H9 (cell line): Measurements from ENCODE around the gene HEATR1. TPM values are rescaled to one million over a fixed set of nuclear protein-coding genes. Genes with fewer than 3 reads are reported as not detected.

ENCODE experiments used
- DNase-seq: peaks from one replicate; pipeline ENCODE4 v3.0.0-alpha.2; 2017
- H2AFZ ChIP-seq: one replicate; pipeline ENCODE4 v1.6.1; 2013; ENCODE audit warnings: mild to moderate bottlenecking, low read length, control low read depth, moderate library complexity
- H2AK5ac ChIP-seq: 2 replicates; pipeline ENCODE4 v1.6.1; 2013; ENCODE audit warnings: low read length, control low read depth, mixed read lengths; ENCODE audit not compliant: insufficient read length
- H2BK120ac ChIP-seq: one replicate; pipeline ENCODE4 v1.6.1; 2013; ENCODE audit warnings: low read depth, mild to moderate bottlenecking, low read length, control low read depth, inconsistent platforms; ENCODE audit not compliant: poor library complexity, severe bottlenecking
- H2BK12ac ChIP-seq: 2 replicates; pipeline ENCODE4 v1.6.1; 2013; ENCODE audit warnings: low read length, control low read depth, mixed read lengths, low read depth; ENCODE audit not compliant: insufficient read length
- H2BK15ac ChIP-seq: 2 replicates; pipeline ENCODE4 v1.6.1; 2013; ENCODE audit warnings: low read depth, low read length, control low read depth
- H2BK20ac ChIP-seq: one replicate; pipeline ENCODE4 v1.6.1; 2013; ENCODE audit warnings: low read depth, mild to moderate bottlenecking, low read length, control low read depth, inconsistent platforms; ENCODE audit not compliant: poor library complexity, severe bottlenecking
- H2BK5ac ChIP-seq: 2 replicates; pipeline ENCODE4 v1.6.1; 2013; ENCODE audit warnings: low read length, control low read depth, mixed read lengths; ENCODE audit not compliant: insufficient read length
- H3K14ac ChIP-seq: 2 replicates; pipeline ENCODE4 v1.6.1; 2013; ENCODE audit warnings: low read length, control low read depth; ENCODE audit not compliant: insufficient read depth
- H3K18ac ChIP-seq: 2 replicates; pipeline ENCODE4 v1.6.1; 2013; ENCODE audit warnings: low read depth, mild to moderate bottlenecking, mixed read lengths, low read length, control low read depth; ENCODE audit not compliant: insufficient read length
- H3K23ac ChIP-seq: 2 replicates; pipeline ENCODE4 v1.6.1; 2013; ENCODE audit warnings: low read length, control low read depth, mixed read lengths, low read depth; ENCODE audit not compliant: insufficient read length
- H3K23me2 ChIP-seq: 2 replicates; pipeline ENCODE4 v1.6.1; 2013; ENCODE audit warnings: low read depth, mild to moderate bottlenecking, mixed read lengths, low read length, control low read depth; ENCODE audit not compliant: insufficient read length, poor library complexity, severe bottlenecking
- H3K27ac ChIP-seq: 2 replicates; pipeline ENCODE4 v1.5.1; 2013; ENCODE audit warnings: low read length, control low read depth, mixed read lengths, low read depth; ENCODE audit not compliant: insufficient read length
- H3K27me3 ChIP-seq: 2 replicates; pipeline ENCODE4 v1.6.1; 2013; ENCODE audit warnings: low read length, control low read depth, inconsistent platforms; ENCODE audit not compliant: insufficient read depth
- H3K4ac ChIP-seq: 2 replicates; pipeline ENCODE4 v1.6.1; 2013; ENCODE audit warnings: low read depth, mild to moderate bottlenecking, control low read depth, inconsistent platforms, low read length, moderate library complexity
- H3K4me1 ChIP-seq: 2 replicates; pipeline ENCODE4 v1.6.1; 2013; ENCODE audit warnings: low read length, control low read depth, inconsistent platforms; ENCODE audit not compliant: insufficient read depth
- H3K4me2 ChIP-seq: 2 replicates; pipeline ENCODE4 v1.6.1; 2013; ENCODE audit warnings: low read length, control low read depth, mixed read lengths; ENCODE audit not compliant: insufficient read length, insufficient read depth
- H3K56ac ChIP-seq: 2 replicates; pipeline ENCODE4 v1.6.1; 2013; ENCODE audit warnings: low read depth, mild to moderate bottlenecking, mixed read lengths, low read length, control low read depth; ENCODE audit not compliant: insufficient read length
- H3K79me1 ChIP-seq: 2 replicates; pipeline ENCODE4 v1.6.1; 2013; ENCODE audit warnings: low read depth, mild to moderate bottlenecking, moderate library complexity, low read length, control low read depth, inconsistent platforms; ENCODE audit not compliant: insufficient read depth, poor library complexity, severe bottlenecking
- H3K79me2 ChIP-seq: 2 replicates; pipeline ENCODE4 v1.6.1; 2013; ENCODE audit warnings: low read length, control low read depth, inconsistent platforms; ENCODE audit not compliant: insufficient read depth
- H3K9ac ChIP-seq: 2 replicates; pipeline ENCODE4 v1.6.1; 2013; ENCODE audit warnings: low read length, control low read depth, mixed read lengths; ENCODE audit not compliant: insufficient read length; ENCODE audit errors: extremely low read depth
- H3K9me3 ChIP-seq: one replicate; pipeline ENCODE4 v1.6.1; 2013; ENCODE audit warnings: low read depth, low read length, inconsistent platforms; ENCODE audit not compliant: control insufficient read depth
- H3T11ph ChIP-seq: one replicate; pipeline ENCODE4 v1.6.1; 2013; ENCODE audit warnings: mild to moderate bottlenecking, low read length, control low read depth, inconsistent platforms
- H4K20me1 ChIP-seq: one replicate; pipeline ENCODE4 v1.6.1; 2013; ENCODE audit not compliant: control insufficient read depth, insufficient read length, insufficient read depth
- H4K5ac ChIP-seq: 2 replicates; pipeline ENCODE4 v1.6.1; 2013; ENCODE audit warnings: low read depth, mild to moderate bottlenecking, mixed read lengths, low read length, control low read depth; ENCODE audit not compliant: insufficient read length
- H4K8ac ChIP-seq: replicated peaks from 2 replicates; pipeline ENCODE4 v1.6.1; 2013; ENCODE audit warnings: low read length, control low read depth, mixed read lengths, low read depth; ENCODE audit not compliant: insufficient read length
- H4K91ac ChIP-seq: 2 replicates; pipeline ENCODE4 v1.6.1; 2013; ENCODE audit warnings: low read depth, mild to moderate bottlenecking, moderate library complexity, mixed read lengths, low read length, control low read depth; ENCODE audit not compliant: insufficient read length
- H3K27ac Mint-ChIP-seq, 3 experiments: 2 replicates in 2 of 3; 3 replicates in 1 of 3; pipeline ENCODE4 v1.8.0; 2020 to 2021; ENCODE audit warnings: mixed read lengths in 3 of 3, mild to moderate bottlenecking in 1 of 3, moderate library complexity in 1 of 3
- H3K27me3 Mint-ChIP-seq: 2 replicates; pipeline ENCODE4 v1.8.0; 2021; ENCODE audit warnings: low read depth, mild to moderate bottlenecking, moderate library complexity, mixed read lengths
- H3K36me3 Mint-ChIP-seq, 3 experiments: 2 replicates in 2 of 3; 3 replicates in 1 of 3; pipeline ENCODE4 v1.8.0; 2020 to 2021; ENCODE audit warnings: low read depth in 3 of 3, mixed read lengths in 3 of 3; ENCODE audit not compliant: insufficient read depth in 1 of 3
- H3K4me1 Mint-ChIP-seq, 2 experiments: 2 replicates each; pipeline ENCODE4 v1.8.0; 2020; ENCODE audit warnings: mixed read lengths in 2 of 2
- H3K4me3 Mint-ChIP-seq, 2 experiments: 2 replicates in 1 of 2; 3 replicates in 1 of 2; pipeline ENCODE4 v1.8.0; 2020 to 2021; ENCODE audit warnings: mild to moderate bottlenecking in 2 of 2, mixed read lengths in 2 of 2, moderate library complexity in 1 of 2
- H3K9me3 Mint-ChIP-seq, 2 experiments: 2 replicates in 1 of 2; 3 replicates in 1 of 2; pipeline ENCODE4 v1.8.0; 2020; ENCODE audit warnings: mild to moderate bottlenecking in 2 of 2, mixed read lengths in 2 of 2, moderate library complexity in 1 of 2
- WGBS: extraction: QIAGEN DNeasy Blood & Tissue Kit; methylation state at CpG from one replicate; pipeline ENCODE4 v1.1.7; 2013; ENCODE audit warnings: missing lambda C conversion rate, low lambda C conversion rate, mixed read lengths; ENCODE audit not compliant: insufficient read length; ENCODE audit errors: extremely low coverage; 5-methylcytosine and 5-hydroxymethylcytosine counted together
- total RNA-seq: library from RNA; stranded (reverse); gene quantifications from 2 replicates; pipeline ENCODE4 v1.2.1, GENCODE V29; 2021
- TF ChIP-seq, protein P1 (sequence below): fragments of 200-600 bp; sonication (generic); conservative IDR thresholded peaks from 3 replicates; pipeline ENCODE4 v1.8.0; 2021; ENCODE audit warnings: antibody characterized with exemption, mild to moderate bottlenecking

Gene HEATR1
- total RNA-seq, 1 experiment from 2014 or later: 88.2 TPM

DNA sequence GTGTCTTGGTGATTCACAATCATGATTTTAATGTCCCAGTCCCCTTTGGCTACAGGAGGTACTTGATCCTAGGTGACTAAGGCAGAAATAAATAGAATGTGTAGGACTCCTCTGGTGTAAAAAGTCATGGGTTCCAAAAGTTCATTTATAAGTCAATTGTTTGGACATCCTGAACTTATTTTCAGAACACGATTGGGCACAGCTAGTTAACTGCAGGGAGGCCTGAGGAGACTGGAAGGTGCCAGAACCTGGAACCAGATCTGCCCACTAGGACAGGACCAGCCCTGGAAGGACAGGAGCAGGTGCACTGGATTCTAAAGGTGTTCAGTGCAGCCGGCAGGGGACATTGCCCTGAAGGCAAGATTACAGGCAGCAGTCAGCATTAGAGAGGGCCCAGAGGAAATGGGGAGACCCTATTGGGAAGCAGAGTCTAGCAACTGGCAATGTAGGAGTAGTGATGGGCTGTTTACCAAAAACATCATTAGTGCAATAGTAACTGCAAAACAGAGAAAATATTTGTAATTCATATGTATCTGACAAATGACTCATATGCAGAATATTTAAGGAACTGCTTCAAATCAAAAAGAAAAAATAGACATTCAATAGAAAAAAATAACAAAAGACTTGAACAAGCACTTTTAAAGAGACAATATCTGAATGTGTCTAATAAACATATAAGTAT, 23.6 kb upstream of the HEATR1 start:
- Histone ChIP-seq H3K79me1 (no peaks in the 10 kb centered on the region), H3K79me2 (no peaks in the 10 kb centered on the region), H3K18ac (no peak overlapping the region), H4K91ac (no peak overlapping the region), H3K27ac (no peak overlapping the region), H4K5ac (no peak overlapping the region), H2BK5ac (no peak overlapping the region), H3T11ph (no peak overlapping the region), H3K4me2 (no peak overlapping the region), H3K56ac (no peak overlapping the region), H3K23me2 (no peaks in the 10 kb centered on the region), H3K14ac (no peak overlapping the region), H4K8ac (no peak overlapping the region), H2BK15ac (no peak overlapping the region), H2AK5ac (no peak overlapping the region), H3K27me3 (no peaks in the 10 kb centered on the region), H2AFZ (no peak overlapping the region), H3K4ac (no peak overlapping the region), H3K23ac (no peak overlapping the region), H3K9me3 (peaks cover 4% of the 10 kb centered on the region), H2BK120ac (no peak overlapping the region), H3K9ac (no peak overlapping the region), H2BK20ac (no peak overlapping the region), H4K20me1 (no peaks in the 10 kb centered on the region), H2BK12ac (no peak overlapping the region), H3K4me1 (no peaks in the 10 kb centered on the region)
- WGBS: no CpG with 5 or more reads among the region's 2 CpGs
- TF ChIP-seq, protein P1, sequence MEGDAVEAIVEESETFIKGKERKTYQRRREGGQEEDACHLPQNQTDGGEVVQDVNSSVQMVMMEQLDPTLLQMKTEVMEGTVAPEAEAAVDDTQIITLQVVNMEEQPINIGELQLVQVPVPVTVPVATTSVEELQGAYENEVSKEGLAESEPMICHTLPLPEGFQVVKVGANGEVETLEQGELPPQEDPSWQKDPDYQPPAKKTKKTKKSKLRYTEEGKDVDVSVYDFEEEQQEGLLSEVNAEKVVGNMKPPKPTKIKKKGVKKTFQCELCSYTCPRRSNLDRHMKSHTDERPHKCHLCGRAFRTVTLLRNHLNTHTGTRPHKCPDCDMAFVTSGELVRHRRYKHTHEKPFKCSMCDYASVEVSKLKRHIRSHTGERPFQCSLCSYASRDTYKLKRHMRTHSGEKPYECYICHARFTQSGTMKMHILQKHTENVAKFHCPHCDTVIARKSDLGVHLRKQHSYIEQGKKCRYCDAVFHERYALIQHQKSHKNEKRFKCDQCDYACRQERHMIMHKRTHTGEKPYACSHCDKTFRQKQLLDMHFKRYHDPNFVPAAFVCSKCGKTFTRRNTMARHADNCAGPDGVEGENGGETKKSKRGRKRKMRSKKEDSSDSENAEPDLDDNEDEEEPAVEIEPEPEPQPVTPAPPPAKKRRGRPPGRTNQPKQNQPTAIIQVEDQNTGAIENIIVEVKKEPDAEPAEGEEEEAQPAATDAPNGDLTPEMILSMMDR: no peak
- no peak overlapping the region for H3K4me3 Mint-ChIP-seq
- DNase-seq: no peak
- no peak overlapping the region for H3K27ac Mint-ChIP-seq
- peaks cover 0 to 7% (median 6%) of the 10 kb centered on the region in 3 experiments; a peak in 5 of 7 replicates for H3K36me3 Mint-ChIP-seq
- H3K9me3 Mint-ChIP-seq: peaks cover 7 to 8% of the 10 kb centered on the region in 2 experiments
- H3K27me3 Mint-ChIP-seq: no peaks in the 10 kb centered on the region; the same call in none of the 2 replicates
- peaks cover 3 to 8% of the 10 kb centered on the region in 2 experiments; a peak in 3 of 4 replicates for H3K4me1 Mint-ChIP-seq
